WTC11 (cell line): ENCODE data around the gene CHL1. TPM values are rescaled to one million over a fixed set of nuclear protein-coding genes. Genes with fewer than 3 reads are reported as not detected.

Source experiments
- ATAC-seq: fragments of 200-7000 bp; cut with Tn5 transposase; 2 replicates; pipeline ENCODE4 v1.10.0; 2021; ENCODE audit warnings: mild to moderate bottlenecking, moderate library complexity
- CTCF ChIA-PET: fragments of 300-600 bp; sonication (Branson Sonifier 250); formaldehyde crosslinking; loops from one replicate; lab custom pipeline; 2021; ENCODE audit warnings: antibody characterized with exemption; lab: Charles Lee
- POLR2A ChIA-PET: fragments of 350-600 bp; sonication (Branson Sonifier 250); formaldehyde crosslinking; loops from one replicate; lab custom pipeline; 2021; ENCODE audit warnings: antibody characterized with exemption; lab: Charles Lee
- DNase-seq: peaks from one replicate; pipeline ENCODE4 v3.0.0; 2021; ENCODE audit warnings: low spot score
- H3K27ac Mint-ChIP-seq: 2 replicates; pipeline ENCODE4 v1.8.0; 2021; ENCODE audit warnings: mixed read lengths
- H3K27me3 Mint-ChIP-seq: 2 replicates; pipeline ENCODE4 v1.8.0; 2021; ENCODE audit warnings: low read depth, mild to moderate bottlenecking, moderate library complexity, mixed read lengths
- H3K36me3 Mint-ChIP-seq: 2 replicates; pipeline ENCODE4 v1.8.0; 2021; ENCODE audit warnings: mixed read lengths
- H3K4me1 Mint-ChIP-seq: 2 replicates; pipeline ENCODE4 v1.8.0; 2022; ENCODE audit warnings: mixed read lengths
- H3K4me3 Mint-ChIP-seq: 2 replicates; pipeline ENCODE4 v1.8.0; 2021; ENCODE audit warnings: mild to moderate bottlenecking, moderate library complexity, mixed read lengths
- H3K9me3 Mint-ChIP-seq: 2 replicates; pipeline ENCODE4 v1.8.0; 2021; ENCODE audit warnings: mixed read lengths
- ARID4B ChIP-seq: sonication (generic); formaldehyde crosslinking; IDR thresholded peaks from 2 replicates; pipeline ENCODE4 v1.8.0; 2023; ENCODE audit warnings: missing genetic modification reagents, mild to moderate bottlenecking, borderline replicate concordance
- ATF1 ChIP-seq: sonication (generic); formaldehyde crosslinking; IDR thresholded peaks from 2 replicates; pipeline ENCODE4 v1.8.1; 2023; ENCODE audit warnings: mild to moderate bottlenecking, moderate library complexity, missing genetic modification reagents
- ATF2 ChIP-seq: sonication (generic); formaldehyde crosslinking; IDR thresholded peaks from 2 replicates; pipeline ENCODE4 v1.8.1; 2022; ENCODE audit warnings: low read depth, missing genetic modification reagents, borderline replicate concordance
- ATF6 ChIP-seq: sonication (generic); formaldehyde crosslinking; IDR thresholded peaks from 2 replicates; pipeline ENCODE4 v1.8.1; 2023; ENCODE audit warnings: mild to moderate bottlenecking, missing genetic modification reagents
- CDX4 ChIP-seq: fragments of 250-450 bp; sonication (Bioruptor Pico); IDR thresholded peaks from 2 replicates; pipeline ENCODE4 v1.9.0; 2021; ENCODE audit warnings: moderate library complexity, mild to moderate bottlenecking, inconsistent platforms, borderline replicate concordance
- E2F4 ChIP-seq: sonication (generic); formaldehyde crosslinking; IDR thresholded peaks from 2 replicates; pipeline ENCODE4 v1.8.1; 2022; ENCODE audit warnings: low read depth, mild to moderate bottlenecking, moderate library complexity, missing genetic modification reagents, borderline replicate concordance
- MLX ChIP-seq: sonication (generic); formaldehyde crosslinking; IDR thresholded peaks from 2 replicates; pipeline ENCODE4 v1.8.1; 2023; ENCODE audit warnings: mild to moderate bottlenecking, missing genetic modification reagents, moderate library complexity
- MXD4 ChIP-seq: fragments of 250-450 bp; sonication (Bioruptor Pico); IDR thresholded peaks from 2 replicates; pipeline ENCODE4 v1.8.0; 2021; ENCODE audit warnings: mild to moderate bottlenecking, moderate library complexity, borderline replicate concordance
- NFE2L1 ChIP-seq: sonication (generic); formaldehyde crosslinking; IDR thresholded peaks from 2 replicates; pipeline ENCODE4 v1.8.1; 2023; ENCODE audit warnings: missing genetic modification reagents
- NR1H2 ChIP-seq: sonication (generic); formaldehyde crosslinking; IDR thresholded peaks from 2 replicates; pipeline ENCODE4 v1.9.0; 2021; ENCODE audit warnings: mild to moderate bottlenecking, moderate library complexity, missing genetic modification reagents
- NR2C2 ChIP-seq: sonication (generic); formaldehyde crosslinking; IDR thresholded peaks from 2 replicates; pipeline ENCODE4 v1.8.0; 2022; ENCODE audit warnings: mild to moderate bottlenecking, missing genetic modification reagents
- NR3C1 ChIP-seq: sonication (generic); formaldehyde crosslinking; conservative IDR thresholded peaks from 2 replicates; pipeline ENCODE4 v1.8.1; 2023; ENCODE audit warnings: low read depth, mild to moderate bottlenecking, missing genetic modification reagents
- PRDM15 ChIP-seq: sonication (generic); formaldehyde crosslinking; IDR thresholded peaks from 2 replicates; pipeline ENCODE4 v1.8.0; 2022; ENCODE audit warnings: missing genetic modification reagents
- SMAD4 ChIP-seq: sonication (generic); formaldehyde crosslinking; IDR thresholded peaks from 2 replicates; pipeline ENCODE4 v1.8.0; 2022; ENCODE audit warnings: mild to moderate bottlenecking, missing genetic modification reagents
- TCF7 ChIP-seq: sonication (generic); formaldehyde crosslinking; IDR thresholded peaks from 2 replicates; pipeline ENCODE4 v1.8.0; 2022; ENCODE audit warnings: mild to moderate bottlenecking, low read depth, missing genetic modification reagents, moderate library complexity
- ZBTB21 ChIP-seq: sonication (generic); formaldehyde crosslinking; IDR thresholded peaks from 2 replicates; pipeline ENCODE4 v1.8.1; 2023; ENCODE audit warnings: mild to moderate bottlenecking, missing genetic modification reagents, borderline replicate concordance
- ZNF219 ChIP-seq: sonication (generic); formaldehyde crosslinking; IDR thresholded peaks from 2 replicates; pipeline ENCODE4 v1.8.0; 2023; ENCODE audit warnings: missing genetic modification reagents, mild to moderate bottlenecking, borderline replicate concordance
- ZNF281 ChIP-seq: sonication (generic); formaldehyde crosslinking; IDR thresholded peaks from 2 replicates; pipeline ENCODE4 v1.8.0; 2023; ENCODE audit warnings: mild to moderate bottlenecking, missing genetic modification reagents
- ZNF396 ChIP-seq: fragments of 250-450 bp; sonication (Bioruptor Pico); IDR thresholded peaks from 2 replicates; pipeline ENCODE4 v1.8.0; 2021; ENCODE audit warnings: mild to moderate bottlenecking, moderate library complexity, borderline replicate concordance
- total RNA-seq: library from RNA; stranded (reverse); gene quantifications from 3 replicates; pipeline ENCODE4 v1.2.3, GENCODE V29; 2021

Gene CHL1
- total RNA-seq, 1 experiment from 2014 or later: not detected

- ChIA-PET CTCF (no interaction called here), POLR2A (no interaction called here)
- Mint-ChIP-seq H3K4me3 (no peak overlapping the region), H3K27ac (no peak overlapping the region), H3K27me3 (peaks cover 9% of the 10 kb centered on the region), H3K36me3 (peaks cover 61% of the 10 kb centered on the region), H3K4me1 (no peaks in the 10 kb centered on the region), H3K9me3 (peaks cover 76% of the 10 kb centered on the region)
- DNase-seq (no peak), ATAC-seq (no peak)
- no peak for TF ChIP-seq NR2C2 (CRISPR knock-in tag)
- TF ChIP-seq ATF1 (CRISPR knock-in tag): no peak
- TF ChIP-seq MXD4 (CRISPR knock-in tag): no peak
- no peak for TF ChIP-seq ATF6 (CRISPR knock-in tag)
- TF ChIP-seq NFE2L1: no peak
- no peak for TF ChIP-seq SMAD4
- TF ChIP-seq ATF2 (CRISPR knock-in tag): no peak
- no peak for TF ChIP-seq NR3C1 (CRISPR knock-in tag)
- TF ChIP-seq ZNF219 (CRISPR knock-in tag): no peak
- no peak for TF ChIP-seq ZNF396 (CRISPR knock-in tag)
- no peak for TF ChIP-seq MLX (CRISPR knock-in tag)
- TF ChIP-seq ARID4B (CRISPR knock-in tag): no peak
- no peak for TF ChIP-seq CDX4 (CRISPR knock-in tag)
- no peak for TF ChIP-seq PRDM15
- TF ChIP-seq TCF7: no peak
- no peak for TF ChIP-seq NR1H2 (CRISPR knock-in tag)
- no peak for TF ChIP-seq E2F4 (CRISPR knock-in tag)
- TF ChIP-seq ZBTB21 (CRISPR knock-in tag): no peak
- TF ChIP-seq ZNF281 (CRISPR knock-in tag): no peak
Measured at GRCh38 chr3:228442-229182, 32.0 kb downstream of the CHL1 start.
